HG03175 (cell line): ENCODE data around the gene VPS13D.
"Not testable (repeated sequence)": the region's sequence is repeated elsewhere in the genome, so short reads cannot be mapped to it uniquely, and the experiment has no call there.

Source experiments
- ATAC-seq: cut with Tn5 transposase; IDR thresholded peaks from one replicate; pipeline ENCODE4 v1.9.1; 2021; ENCODE audit warnings: mild to moderate bottlenecking, moderate library complexity; ENCODE audit not compliant: unreplicated experiment

Gene VPS13D

GRCh38 chr1:12444329-12444841 is 214.6 kb downstream of the VPS13D start:
- ATAC-seq, result no peak

- ATAC-seq, result no peak
These were observed 215.4 kb downstream of the VPS13D start for GRCh38 chr1:12445257-12445656.

- no peak for ATAC-seq
These were observed 216.8 kb downstream of the VPS13D start for GRCh38 chr1:12446593-12446992.

- ATAC-seq, result no peak
These were observed 217.5 kb downstream of the VPS13D start for GRCh38 chr1:12447307-12447706.

GRCh38 chr1:12447849-12448312 is 218.1 kb downstream of the VPS13D start:
- ATAC-seq, result no peak

- no peak for ATAC-seq
These were observed 218.9 kb downstream of the VPS13D start for GRCh38 chr1:12448746-12449177.

- ATAC-seq, result no peak
These were observed 220.4 kb downstream of the VPS13D start for GRCh38 chr1:12450090-12450755.

GRCh38 chr1:12450756-12451559 is 221.1 kb downstream of the VPS13D start:
- no peak for ATAC-seq

GRCh38 chr1:12451560-12451900 is 221.7 kb downstream of the VPS13D start:
- no peak for ATAC-seq

GRCh38 chr1:12452262-12452661 is 222.4 kb downstream of the VPS13D start:
- no peak for ATAC-seq

GRCh38 chr1:12453400-12454343 is 223.8 kb downstream of the VPS13D start:
- no peak for ATAC-seq

- ATAC-seq, result no peak
These were observed 224.9 kb downstream of the VPS13D start for GRCh38 chr1:12454406-12455391.

- not testable (repeated sequence) for ATAC-seq
These were observed 226.3 kb downstream of the VPS13D start for GRCh38 chr1:12456081-12456480.

GRCh38 chr1:12456979-12457378 is 227.1 kb downstream of the VPS13D start:
- no peak for ATAC-seq

- ATAC-seq, result no peak
These were observed 227.9 kb downstream of the VPS13D start for GRCh38 chr1:12457771-12458170.

GRCh38 chr1:12458571-12458970 is 228.7 kb downstream of the VPS13D start:
- no peak for ATAC-seq

GRCh38 chr1:12460121-12460520 is 230.3 kb downstream of the VPS13D start:
- no peak for ATAC-seq

GRCh38 chr1:12460911-12461621 is 231.2 kb downstream of the VPS13D start:
- ATAC-seq, result no peak

GRCh38 chr1:12461754-12462153 is 231.9 kb downstream of the VPS13D start:
- ATAC-seq, result no peak
